Neural crest cell (in vitro differentiated cells): ENCODE data around the gene KCNS1. TPM values are rescaled to one million over a fixed set of nuclear protein-coding genes. Genes with fewer than 3 reads are reported as not detected.

Experiments used
- DNase-seq: peaks from one replicate; pipeline ENCODE4 v3.0.0; 2021; ENCODE audit warnings: low read depth, mixed read lengths, low spot score
- H3K27ac Mint-ChIP-seq: one replicate; pipeline ENCODE4 v1.8.0; 2021; ENCODE audit warnings: mild to moderate bottlenecking, mixed read lengths; ENCODE audit not compliant: unreplicated experiment
- H3K27me3 Mint-ChIP-seq: 2 replicates; pipeline ENCODE4 v1.8.0; 2021; ENCODE audit warnings: low read depth, mild to moderate bottlenecking, mixed read lengths
- H3K36me3 Mint-ChIP-seq: 2 replicates; pipeline ENCODE4 v1.8.0; 2021; ENCODE audit warnings: low read depth, mild to moderate bottlenecking, mixed read lengths
- H3K4me1 Mint-ChIP-seq: 2 replicates; pipeline ENCODE4 v1.8.0; 2021; ENCODE audit warnings: mixed read lengths
- H3K4me3 Mint-ChIP-seq: one replicate; pipeline ENCODE4 v1.8.0; 2021; ENCODE audit warnings: mild to moderate bottlenecking, mixed read lengths
- H3K9me3 Mint-ChIP-seq: 2 replicates; pipeline ENCODE4 v1.8.0; 2021; ENCODE audit warnings: mixed read lengths
- CTCF ChIP-seq: fragments of 200-600 bp; sonication (generic); conservative IDR thresholded peaks from 2 replicates; pipeline ENCODE4 v1.5.0; 2021; ENCODE audit warnings: antibody characterized with exemption, mild to moderate bottlenecking
- total RNA-seq: library from RNA; stranded (reverse); gene quantifications from 2 replicates; pipeline ENCODE4 v1.2.1, GENCODE V29; 2021

Gene KCNS1
- total RNA-seq, 1 donor from 2014 or later, result not detected

DNA sequence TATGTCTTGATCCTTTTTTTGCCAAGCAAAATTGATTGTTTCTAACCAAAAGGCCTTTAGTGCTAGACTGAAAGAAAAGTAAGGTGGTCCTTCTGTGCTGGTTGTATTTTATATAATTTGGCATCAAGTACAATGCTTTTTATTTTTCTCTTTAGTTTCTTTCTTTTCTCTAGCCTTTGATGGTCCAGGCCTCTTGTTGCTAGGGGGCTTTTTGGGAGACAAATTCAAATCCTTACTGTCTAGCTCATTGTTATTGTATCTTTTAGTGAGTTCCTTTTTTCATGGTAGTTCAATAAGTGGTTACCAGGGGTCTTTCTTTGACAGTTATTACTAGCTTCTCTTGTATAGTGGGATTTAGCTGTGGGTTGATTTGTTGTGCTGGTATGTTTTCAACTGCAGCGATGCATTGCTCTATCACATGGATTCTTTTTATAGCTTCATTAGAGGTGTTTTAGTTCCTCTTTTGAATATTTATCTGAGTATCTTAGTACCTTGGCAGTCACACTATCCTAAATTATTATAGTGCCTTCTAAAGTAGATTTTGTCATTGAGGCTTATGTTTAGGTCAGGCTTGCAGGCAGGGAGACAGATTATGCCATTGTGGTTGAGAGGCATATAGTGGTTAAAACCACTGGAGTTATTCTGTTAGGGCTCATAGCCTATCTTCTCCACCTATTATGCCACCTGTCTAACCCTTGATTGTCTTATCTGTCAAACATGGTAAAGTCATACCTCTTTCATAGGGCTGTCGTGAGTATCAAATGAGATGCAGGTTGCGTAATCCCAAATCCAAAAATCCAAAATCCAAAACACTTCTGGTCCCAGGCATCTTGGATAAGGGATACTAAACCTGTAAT, 49.5 kb downstream of the KCNS1 start:
- Mint-ChIP-seq H3K9me3 (no peaks in the 10 kb centered on the region), H3K27ac (no peak overlapping the region), H3K27me3 (no peaks in the 10 kb centered on the region), H3K36me3 (peaks cover 2% of the 10 kb centered on the region), H3K4me1 (peaks cover 58% of the 10 kb centered on the region), H3K4me3 (peak overlapping the region; percentile 50)
- TF ChIP-seq CTCF, result no peak
- no peak for DNase-seq

GRCh38 chr20:45049904-45050471, 50.9 kb downstream of the KCNS1 start:
- Mint-ChIP-seq H3K36me3 (no peaks in the 10 kb centered on the region), H3K27me3 (no peaks in the 10 kb centered on the region), H3K27ac (peak overlapping the region; percentile 93), H3K4me1 (peaks cover 54% of the 10 kb centered on the region), H3K4me3 (peak overlapping the region; percentile 24), H3K9me3 (no peaks in the 10 kb centered on the region)
- TF ChIP-seq CTCF, result no peak
- peak; percentile 16 for DNase-seq

- no peak for TF ChIP-seq CTCF
- no peaks in the 10 kb centered on the region for H3K9me3 Mint-ChIP-seq
- no peaks in the 10 kb centered on the region for H3K36me3 Mint-ChIP-seq
- no peaks in the 10 kb centered on the region for H3K27me3 Mint-ChIP-seq
- H3K4me3 Mint-ChIP-seq, result peak overlapping the region; percentile 24
- peak overlapping the region; percentile 93 for H3K27ac Mint-ChIP-seq
- DNase-seq, result no peak
- peaks cover 51% of the 10 kb centered on the region for H3K4me1 Mint-ChIP-seq
Measured at GRCh38 chr20:45049438-45049837, 51.5 kb downstream of the KCNS1 start.

DNA sequence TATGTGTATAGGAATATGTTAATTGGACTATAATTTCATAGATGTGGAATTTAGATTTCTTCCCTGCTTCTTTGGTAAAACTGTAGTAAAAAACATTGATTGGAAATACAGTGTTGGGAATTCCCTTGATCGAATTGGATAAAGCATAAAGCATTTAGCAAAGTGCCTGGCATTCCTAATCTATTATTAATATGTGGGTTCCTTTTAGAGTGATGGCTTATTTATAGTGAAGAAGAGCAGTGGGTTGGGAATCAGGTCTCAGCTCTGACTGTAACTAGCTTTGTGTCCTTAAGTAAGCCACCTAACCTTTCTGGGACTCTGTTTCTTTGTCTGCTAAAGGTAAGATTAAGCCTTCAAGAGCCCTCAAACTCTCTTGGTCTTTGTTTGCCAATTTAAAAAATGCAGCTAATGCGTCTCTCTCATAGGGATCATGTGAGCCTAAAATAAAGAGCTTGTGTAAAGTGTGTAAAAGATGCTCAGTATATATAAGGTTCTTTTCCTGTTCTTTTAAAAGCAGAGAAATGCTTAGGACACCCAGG, 53.3 kb downstream of the KCNS1 start:
- H3K36me3 Mint-ChIP-seq, result no peaks in the 10 kb centered on the region
- no peaks in the 10 kb centered on the region for H3K9me3 Mint-ChIP-seq
- no peaks in the 10 kb centered on the region for H3K27me3 Mint-ChIP-seq
- H3K4me3 Mint-ChIP-seq, result no peak overlapping the region
- no peak overlapping the region for H3K27ac Mint-ChIP-seq
- TF ChIP-seq CTCF, result no peak
- H3K4me1 Mint-ChIP-seq, result peaks cover 40% of the 10 kb centered on the region
- DNase-seq, result no peak

GRCh38 chr20:45044601-45045000, 56.3 kb downstream of the KCNS1 start:
- peaks cover 5% of the 10 kb centered on the region for H3K36me3 Mint-ChIP-seq
- no peak for TF ChIP-seq CTCF

More at GRCh38 chr20:45044601-45045000, 56.3 kb downstream of the KCNS1 start:
- Mint-ChIP-seq H3K27ac (no peak overlapping the region), H3K9me3 (no peaks in the 10 kb centered on the region), H3K27me3 (no peaks in the 10 kb centered on the region), H3K4me1 (peaks cover 19% of the 10 kb centered on the region), H3K4me3 (no peak overlapping the region)
- DNase-seq, result no peak
